ENCODE measurements around the gene HILPDA.

Gene HILPDA

DNA sequence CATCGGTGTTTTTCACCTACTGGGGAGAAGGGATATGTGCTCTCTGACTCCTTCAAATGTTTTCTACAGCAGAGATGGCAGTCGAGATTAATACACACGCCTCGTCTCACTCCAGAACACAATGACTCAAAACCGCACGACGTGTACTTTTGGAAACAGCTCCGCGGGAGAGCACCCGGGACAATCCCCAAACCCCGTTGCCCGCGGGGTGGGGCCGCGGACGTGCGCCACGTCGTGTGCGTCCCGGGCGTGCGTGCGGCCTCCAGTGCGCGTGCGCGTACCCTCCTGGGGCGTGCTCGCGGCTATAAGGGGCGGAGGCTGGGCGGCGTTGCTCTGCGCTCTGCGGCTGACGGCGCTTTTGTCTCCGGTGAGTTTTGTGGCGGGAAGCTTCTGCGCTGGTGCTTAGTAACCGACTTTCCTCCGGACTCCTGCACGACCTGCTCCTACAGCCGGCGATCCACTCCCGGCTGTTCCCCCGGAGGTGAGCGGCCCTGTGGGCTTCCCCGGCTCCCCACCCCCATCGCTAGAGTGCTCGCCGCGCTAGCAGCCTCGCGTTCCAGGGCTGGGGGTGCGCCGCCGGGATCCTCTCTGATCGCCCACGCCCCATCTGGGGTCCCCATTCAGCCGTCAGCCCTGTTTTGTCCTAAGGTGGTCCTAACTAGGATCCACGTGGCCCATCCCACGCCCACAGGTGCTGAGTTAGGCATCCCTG is at the start of gene HILPDA:
HILPDA (plus strand) TSS at position 336 of the 712 bp plus-strand sequence. CDS start 1,391 bp downstream, outside the sequence.
- Histone ChIP-seq H3K9me3 (ENCODE audit: control insufficient read depth, insufficient read depth, low read length) (no peaks in the 10 kb centered on the region), H3K27me3 (ENCODE audit: control insufficient read depth, insufficient read depth, low read length) (no peaks in the 10 kb centered on the region), H3K4me1 (ENCODE audit: control insufficient read depth, insufficient read depth, low read length) (peaks cover 1% of the 10 kb centered on the region; the same call in 1 of the 2 replicates), H3K36me3 (ENCODE audit: control insufficient read depth, insufficient read depth, low read length) (no peaks in the 10 kb centered on the region; the same call in 1 of the 2 replicates), H3K4me3 (ENCODE audit: low read length) (peak within 1 kb of the TSS; percentile 64), H3K27ac (ENCODE audit: low read length) (no peak within 1 kb of the TSS)
- no peak for DNase-seq (ENCODE audit: low read depth, low spot score)
- no CpG with 5 or more reads among the region's 64 CpGs for WGBS (ENCODE audit: insufficient coverage, insufficient read length)

GRCh38 chr7:128406314-128407232 is 49.1 kb upstream of the HILPDA start:
- Histone ChIP-seq H3K27ac (ENCODE audit: low read length) (no peak overlapping the region), H3K4me1 (ENCODE audit: control insufficient read depth, insufficient read depth, low read length) (peaks cover 10% of the 10 kb centered on the region), H3K27me3 (ENCODE audit: control insufficient read depth, insufficient read depth, low read length) (peaks cover 38% of the 10 kb centered on the region), H3K4me3 (ENCODE audit: low read length) (no peak overlapping the region; the same call in 1 of the 2 replicates), H3K36me3 (ENCODE audit: control insufficient read depth, insufficient read depth, low read length) (no peaks in the 10 kb centered on the region), H3K9me3 (ENCODE audit: control insufficient read depth, insufficient read depth, low read length) (no peaks in the 10 kb centered on the region)
- no peak for DNase-seq (ENCODE audit: low read depth, low spot score)
- WGBS (ENCODE audit: insufficient coverage, insufficient read length), result no CpG with 5 or more reads among the region's 17 CpGs

DNA sequence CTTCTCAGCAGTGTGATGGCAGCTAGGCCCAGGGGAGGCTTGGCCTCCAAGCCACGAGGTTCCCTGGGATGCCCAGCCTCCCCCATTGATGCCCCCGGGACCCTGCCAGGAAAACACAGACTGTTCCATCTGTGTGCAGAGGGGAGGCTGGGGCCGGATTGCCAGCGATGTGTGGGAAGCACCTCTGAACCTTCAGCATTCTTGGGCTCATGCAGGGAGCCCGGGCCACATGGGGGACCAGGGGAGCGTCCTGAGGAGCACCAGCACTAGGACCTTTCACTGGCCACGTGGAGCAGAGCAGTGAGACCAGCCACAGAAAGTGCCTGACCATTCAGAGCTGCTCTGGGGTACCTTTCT is 48.5 kb upstream of the HILPDA start:
- Histone ChIP-seq H3K27me3 (ENCODE audit: control insufficient read depth, insufficient read depth, low read length) (peaks cover 39% of the 10 kb centered on the region), H3K4me3 (ENCODE audit: low read length) (no peak overlapping the region), H3K36me3 (ENCODE audit: control insufficient read depth, insufficient read depth, low read length) (no peaks in the 10 kb centered on the region), H3K4me1 (ENCODE audit: control insufficient read depth, insufficient read depth, low read length) (peaks cover 10% of the 10 kb centered on the region), H3K9me3 (ENCODE audit: control insufficient read depth, insufficient read depth, low read length) (no peaks in the 10 kb centered on the region), H3K27ac (ENCODE audit: low read length) (no peak overlapping the region)
- no CpG with 5 or more reads among the region's 7 CpGs for WGBS (ENCODE audit: insufficient coverage, insufficient read length)
- DNase-seq (ENCODE audit: low read depth, low spot score), result no peak

- no peaks in the 10 kb centered on the region for H3K9me3 ChIP-seq (ENCODE audit: control insufficient read depth, insufficient read depth, low read length)
- peaks cover 10% of the 10 kb centered on the region for H3K4me1 ChIP-seq (ENCODE audit: control insufficient read depth, insufficient read depth, low read length)
- no CpG with 5 or more reads among the region's 11 CpGs for WGBS (ENCODE audit: insufficient coverage, insufficient read length)
- H3K27me3 ChIP-seq (ENCODE audit: control insufficient read depth, insufficient read depth, low read length), result peaks cover 39% of the 10 kb centered on the region
- H3K27ac ChIP-seq (ENCODE audit: low read length), result no peak overlapping the region
- DNase-seq (ENCODE audit: low read depth, low spot score), result no peak
- no peak overlapping the region for H3K4me3 ChIP-seq (ENCODE audit: low read length)
- H3K36me3 ChIP-seq (ENCODE audit: control insufficient read depth, insufficient read depth, low read length), result no peaks in the 10 kb centered on the region
These were observed 47.6 kb upstream of the HILPDA start for GRCh38 chr7:128407751-128408708.

DNA sequence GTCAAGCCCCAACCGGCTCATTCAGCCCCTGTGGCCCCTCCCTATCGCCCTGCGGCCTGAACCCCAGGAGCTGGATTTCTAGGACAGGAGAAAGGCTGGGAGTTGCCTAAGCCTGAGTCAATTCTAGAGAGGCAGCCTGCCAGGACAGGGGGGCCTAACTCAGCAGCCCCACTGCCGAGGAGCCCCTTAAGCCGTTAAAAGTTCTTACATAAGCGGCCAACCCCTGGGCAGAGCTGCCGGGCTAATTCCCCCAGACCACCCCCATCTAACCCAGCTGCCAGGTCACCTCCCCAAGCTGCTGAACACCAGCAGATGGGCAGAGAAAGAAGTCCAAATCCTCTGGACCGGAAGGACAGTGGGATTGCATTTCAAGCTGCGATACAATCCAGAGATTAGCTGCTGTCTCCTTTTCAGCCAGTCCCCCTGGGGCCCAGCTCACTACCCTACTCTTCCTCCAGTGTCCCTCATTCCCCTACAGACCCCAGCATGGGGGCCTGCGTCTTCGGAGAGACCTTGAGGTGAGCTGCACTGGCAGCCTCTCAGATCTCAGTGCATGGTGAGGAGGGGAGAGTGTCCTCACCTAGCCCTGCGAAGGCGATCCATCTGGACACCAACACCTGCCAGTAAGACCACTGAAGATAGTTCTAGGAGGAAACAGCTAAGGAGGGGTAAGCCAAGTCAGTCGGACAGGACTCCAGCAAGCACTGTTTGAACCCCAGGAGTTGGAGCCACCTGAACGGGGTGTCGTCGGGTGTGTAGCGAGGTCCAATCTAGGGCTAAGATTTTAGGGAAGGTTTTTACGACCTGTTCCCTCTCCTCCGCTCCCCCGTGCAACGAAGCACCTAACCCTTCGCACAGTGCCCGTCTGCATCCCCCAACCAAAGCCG is 46.7 kb upstream of the HILPDA start:
- no peak for DNase-seq (ENCODE audit: low read depth, low spot score)
- Histone ChIP-seq H3K9me3 (ENCODE audit: control insufficient read depth, insufficient read depth, low read length) (no peaks in the 10 kb centered on the region), H3K4me1 (ENCODE audit: control insufficient read depth, insufficient read depth, low read length) (peaks cover 10% of the 10 kb centered on the region), H3K4me3 (ENCODE audit: low read length) (peak overlapping the region; percentile 59; the same call in 1 of the 2 replicates), H3K27ac (ENCODE audit: low read length) (no peak overlapping the region), H3K27me3 (ENCODE audit: control insufficient read depth, insufficient read depth, low read length) (peaks cover 39% of the 10 kb centered on the region), H3K36me3 (ENCODE audit: control insufficient read depth, insufficient read depth, low read length) (no peaks in the 10 kb centered on the region)
- no CpG with 5 or more reads among the region's 25 CpGs for WGBS (ENCODE audit: insufficient coverage, insufficient read length)

DNA sequence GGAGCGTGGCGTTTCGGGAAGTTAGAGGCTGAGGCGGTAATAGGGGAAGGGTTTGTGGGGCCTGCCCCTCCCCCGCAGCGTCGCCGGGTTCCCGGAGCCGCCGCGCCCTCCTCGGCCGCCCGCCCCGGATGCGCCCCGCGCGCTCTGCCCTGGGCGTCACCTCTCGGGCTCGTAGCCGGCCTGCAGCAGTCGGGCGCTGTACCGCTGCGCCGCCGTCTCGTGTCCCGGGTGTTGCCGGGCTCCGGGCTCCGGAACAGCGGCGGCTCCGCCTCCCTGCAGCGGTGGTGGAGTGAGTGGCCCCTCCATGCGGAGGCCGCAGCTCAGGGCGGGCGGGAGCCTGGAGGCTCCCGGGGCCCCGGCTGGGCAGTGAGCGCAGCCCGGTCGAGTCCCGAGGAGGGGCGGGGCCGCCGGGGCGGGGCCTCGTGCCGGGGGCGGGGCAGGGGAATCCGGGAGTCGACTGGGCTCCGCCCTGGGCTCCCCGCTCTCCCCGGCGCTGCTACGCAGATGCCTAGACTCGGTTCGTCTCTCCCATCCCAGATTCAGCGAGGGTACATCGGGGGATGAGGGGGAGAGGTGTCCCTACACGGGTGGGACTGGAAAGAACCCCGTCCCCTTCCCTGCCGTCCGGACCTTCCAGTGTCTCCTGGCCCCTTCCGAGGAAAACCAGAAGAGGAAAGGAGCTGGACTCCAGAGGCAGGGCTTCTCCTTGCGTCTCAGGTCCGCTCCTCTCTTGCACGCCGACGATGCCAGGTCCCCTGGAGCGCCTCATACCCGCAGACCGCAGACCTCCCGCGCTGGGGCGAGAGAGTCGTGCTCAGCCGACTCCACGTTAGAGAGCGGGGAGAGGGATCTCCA is 45.9 kb upstream of the HILPDA start, which contains the start of gene IMPDH1:
IMPDH1 (minus strand) TSS at position 387 of the 855 bp plus-strand sequence; CDS start at position 306, 81 bp downstream.
- DNase-seq (ENCODE audit: low read depth, low spot score), result no peak
- Histone ChIP-seq H3K4me3 (ENCODE audit: low read length) (peak within 1 kb of the TSS; percentile 59; the same call in 1 of the 2 replicates), H3K27me3 (ENCODE audit: control insufficient read depth, insufficient read depth, low read length) (peaks cover 38% of the 10 kb centered on the region), H3K27ac (ENCODE audit: low read length) (no peak within 1 kb of the TSS), H3K9me3 (ENCODE audit: control insufficient read depth, insufficient read depth, low read length) (no peaks in the 10 kb centered on the region), H3K36me3 (ENCODE audit: control insufficient read depth, insufficient read depth, low read length) (no peaks in the 10 kb centered on the region), H3K4me1 (ENCODE audit: control insufficient read depth, insufficient read depth, low read length) (peaks cover 7% of the 10 kb centered on the region)
- WGBS (ENCODE audit: insufficient coverage, insufficient read length), result no CpG with 5 or more reads among the region's 87 CpGs

DNA sequence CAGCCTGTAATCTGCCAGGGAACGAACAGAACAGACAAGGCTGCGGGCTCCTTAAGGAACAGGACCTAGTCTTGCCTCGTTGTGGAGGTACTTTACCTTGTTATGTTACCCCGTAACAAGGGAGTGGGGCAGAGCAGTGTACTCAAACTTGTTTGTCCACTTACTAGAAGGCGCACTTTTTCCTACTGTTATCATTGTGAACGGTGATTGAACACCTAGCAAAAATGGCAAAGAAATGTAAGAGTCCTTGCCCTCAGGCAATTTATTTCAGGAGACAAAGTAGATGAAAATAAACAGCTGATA is 45.3 kb upstream of the HILPDA start:
- DNase-seq (ENCODE audit: low read depth, low spot score), result no peak

DNA sequence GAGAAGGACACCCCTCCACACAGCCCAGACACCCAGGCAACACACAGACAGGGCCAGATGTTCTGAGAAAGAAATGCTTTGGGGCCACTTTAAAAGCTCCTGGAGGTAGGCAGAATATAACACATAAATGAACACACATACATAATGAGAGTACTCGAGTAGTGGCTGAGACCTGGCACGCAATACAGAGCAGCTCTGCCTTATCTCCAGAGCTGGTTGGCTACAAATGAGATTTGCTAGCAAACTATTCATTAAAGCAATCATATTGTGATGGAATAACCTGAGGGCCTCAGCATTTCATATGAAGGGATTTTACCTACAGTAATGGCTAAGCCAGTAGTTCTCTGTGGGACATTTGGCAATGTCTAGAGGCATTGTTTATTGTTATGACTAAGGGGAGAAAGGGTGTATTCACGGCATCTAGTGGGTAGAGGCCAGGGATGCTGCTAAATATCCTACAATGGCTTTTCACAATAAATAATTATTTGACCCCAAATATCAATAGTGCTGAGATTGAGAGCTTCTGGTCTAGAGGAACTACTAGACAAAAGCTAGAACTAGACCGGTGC is 40.4 kb upstream of the HILPDA start:
- Histone ChIP-seq H3K4me3 (ENCODE audit: low read length) (no peak overlapping the region), H3K4me1 (ENCODE audit: control insufficient read depth, insufficient read depth, low read length) (no peaks in the 10 kb centered on the region), H3K27me3 (ENCODE audit: control insufficient read depth, insufficient read depth, low read length) (peaks cover 5% of the 10 kb centered on the region; the same call in 1 of the 2 replicates), H3K9me3 (ENCODE audit: control insufficient read depth, insufficient read depth, low read length) (no peaks in the 10 kb centered on the region), H3K36me3 (ENCODE audit: control insufficient read depth, insufficient read depth, low read length) (no peaks in the 10 kb centered on the region), H3K27ac (ENCODE audit: low read length) (no peak overlapping the region)
- no peak for DNase-seq (ENCODE audit: low read depth, low spot score)
- WGBS (ENCODE audit: insufficient coverage, insufficient read length), result no CpG with 5 or more reads among the region's 4 CpGs

More for the DNA sequence above, 45.3 kb upstream of the HILPDA start:
- no peaks in the 10 kb centered on the region for H3K9me3 ChIP-seq (ENCODE audit: control insufficient read depth, insufficient read depth, low read length)
- peak overlapping the region; percentile 59; the same call in 1 of the 2 replicates for H3K4me3 ChIP-seq (ENCODE audit: low read length)
- no peaks in the 10 kb centered on the region for H3K36me3 ChIP-seq (ENCODE audit: control insufficient read depth, insufficient read depth, low read length)
- WGBS (ENCODE audit: insufficient coverage, insufficient read length), result no CpG with 5 or more reads among the region's 6 CpGs
- peaks cover 35% of the 10 kb centered on the region for H3K27me3 ChIP-seq (ENCODE audit: control insufficient read depth, insufficient read depth, low read length)
- peaks cover 6% of the 10 kb centered on the region for H3K4me1 ChIP-seq (ENCODE audit: control insufficient read depth, insufficient read depth, low read length)
- H3K27ac ChIP-seq (ENCODE audit: low read length), result no peak overlapping the region
